Activated T-cell treated with anti-CD3 and anti-CD28 coated beads, Interleukin-2, amount 50 U/mL, for 1 hour (primary cell): Measurements from ENCODE around the gene TTLL10.
"Not testable (repeated sequence)": the region's sequence is repeated elsewhere in the genome, so short reads cannot be mapped to it uniquely, and the experiment has no call there.

ENCODE experiments used
- DNase-seq: peaks from one replicate; pipeline ENCODE4 v3.0.0-alpha.2; 2020

The TTLL10 gene

GRCh38 chr1:1141911-1142250 lies 31.8 kb upstream of the TTLL10 start:
- DNase-seq: no peak

GRCh38 chr1:1142352-1142751 lies 31.3 kb upstream of the TTLL10 start:
- not testable (repeated sequence) for DNase-seq

GRCh38 chr1:1142844-1143243 lies 30.8 kb upstream of the TTLL10 start:
- DNase-seq: no peak

DNA sequence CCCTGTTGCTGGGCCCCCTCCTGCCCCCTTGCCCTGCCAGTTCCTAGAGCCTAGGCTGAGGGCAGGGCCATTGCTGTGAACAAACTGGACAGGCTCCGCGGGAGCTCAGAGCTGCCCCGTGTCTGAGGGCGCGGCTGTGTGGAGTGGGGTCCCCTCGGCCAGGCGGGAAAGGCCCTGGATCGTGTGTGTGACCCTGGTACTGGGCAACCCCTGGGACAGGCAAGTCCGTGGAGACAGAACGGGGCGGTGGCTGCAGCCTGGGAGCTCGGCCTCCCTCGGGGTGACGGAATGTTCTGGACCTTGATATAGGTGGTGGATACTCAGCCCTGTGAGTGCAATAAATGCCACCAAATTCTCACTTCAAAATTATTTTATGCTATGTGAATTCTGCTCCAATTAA lies 30.0 kb upstream of the TTLL10 start:
- no peak for DNase-seq

DNA sequence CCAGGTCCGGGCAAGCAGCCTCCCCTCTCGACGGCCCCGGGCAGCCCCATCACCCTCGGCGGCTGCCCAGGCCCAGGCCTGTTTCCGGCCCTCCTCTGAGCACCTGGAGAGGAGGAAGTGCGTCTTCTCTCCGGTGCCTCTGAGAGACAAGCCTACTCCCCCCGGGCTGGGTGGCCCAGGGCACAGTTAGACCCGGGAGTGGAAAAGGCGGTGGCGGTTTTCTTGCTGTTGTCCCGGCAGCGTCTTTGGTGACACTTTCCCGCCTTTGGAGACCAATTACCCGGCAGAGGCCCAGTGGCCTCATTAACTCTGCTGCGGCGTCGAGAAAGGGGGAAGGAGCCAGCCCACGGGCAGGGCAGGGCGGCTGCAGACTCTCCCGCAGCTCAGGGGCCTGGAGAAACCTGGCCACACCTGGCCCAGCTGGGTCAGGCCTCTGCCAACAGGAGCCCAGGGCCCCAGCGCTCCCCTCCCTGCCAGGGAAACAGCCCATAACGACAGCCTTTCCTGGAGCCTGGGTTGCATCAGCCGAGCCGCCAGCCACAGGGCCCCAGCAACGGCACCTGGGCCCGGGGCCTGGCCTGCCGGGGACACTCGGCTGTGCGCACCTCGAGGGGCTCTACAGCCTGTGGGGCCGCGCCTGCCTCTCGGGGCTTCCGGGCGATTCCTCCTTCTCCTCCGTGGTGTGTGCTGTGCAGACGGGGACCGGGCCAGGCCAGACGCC lies 29.4 kb upstream of the TTLL10 start:
- peak; percentile 70 for DNase-seq

DNA sequence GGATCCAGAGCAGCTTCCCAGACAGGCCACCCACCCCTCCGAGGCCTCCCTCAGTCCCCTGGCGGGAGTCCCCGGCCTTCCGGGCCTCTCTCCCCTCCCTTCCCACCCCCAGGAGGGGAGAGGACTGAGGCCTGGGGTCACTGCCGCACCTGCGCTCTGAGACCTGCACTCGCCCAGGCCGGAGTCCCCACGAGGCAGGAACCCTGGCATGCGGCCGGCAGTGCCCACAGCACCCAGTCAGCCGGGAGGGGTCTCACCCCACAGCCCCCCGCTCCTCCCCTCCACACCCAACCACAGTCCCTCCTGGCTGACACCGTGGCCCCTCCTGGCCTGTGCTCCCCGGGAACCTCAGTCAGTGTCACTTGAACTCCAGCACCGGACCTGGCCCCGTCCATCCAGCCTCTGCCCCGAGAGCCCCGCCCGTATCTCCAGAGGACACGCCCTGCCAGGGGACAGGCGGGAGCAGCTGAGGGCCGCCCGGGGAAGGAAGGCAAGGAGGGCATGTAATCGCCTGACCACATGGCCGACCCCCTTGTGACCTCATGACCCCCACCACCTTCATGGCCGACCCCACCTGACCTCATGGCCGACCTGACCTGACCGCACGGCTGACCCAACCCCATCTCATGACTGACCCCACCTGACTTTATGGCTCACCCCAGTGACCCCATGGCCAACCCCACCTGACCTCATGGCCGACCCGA lies 28.7 kb upstream of the TTLL10 start:
- no peak for DNase-seq

DNA sequence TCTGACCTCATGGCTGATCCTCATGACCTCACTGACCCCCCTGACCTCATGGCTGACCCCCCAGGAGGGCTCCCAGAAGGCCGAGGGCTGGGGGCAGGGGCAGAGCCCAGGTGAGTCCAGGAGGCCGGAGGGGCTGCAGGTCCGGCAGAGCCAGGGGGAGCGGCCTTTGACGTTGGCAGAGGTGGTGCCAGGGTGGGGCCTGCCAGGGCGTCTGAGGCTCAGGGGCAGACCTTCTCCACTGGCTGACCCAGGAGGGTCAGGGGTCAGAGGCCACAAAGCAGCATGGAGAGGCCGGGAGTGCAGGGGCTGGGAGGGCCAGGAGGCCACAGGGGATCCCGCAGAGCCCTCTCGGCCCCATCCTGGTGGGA lies 28.1 kb upstream of the TTLL10 start:
- no peak for DNase-seq

GRCh38 chr1:1146026-1146425 lies 27.7 kb upstream of the TTLL10 start:
- DNase-seq: no peak

GRCh38 chr1:1146596-1146995 lies 27.1 kb upstream of the TTLL10 start:
- no peak for DNase-seq

GRCh38 chr1:1148061-1148460 lies 25.6 kb upstream of the TTLL10 start:
- no peak for DNase-seq

GRCh38 chr1:1148569-1148968 lies 25.1 kb upstream of the TTLL10 start:
- DNase-seq: no peak

- no peak for DNase-seq
Measured at GRCh38 chr1:1149416-1149815, 24.3 kb upstream of the TTLL10 start.

- DNase-seq: no peak
Measured at GRCh38 chr1:1150100-1150499, 23.6 kb upstream of the TTLL10 start.

GRCh38 chr1:1151306-1151705 lies 22.4 kb upstream of the TTLL10 start:
- DNase-seq: no peak

- not testable (repeated sequence) for DNase-seq
Measured at GRCh38 chr1:1152431-1152830, 21.2 kb upstream of the TTLL10 start.

DNA sequence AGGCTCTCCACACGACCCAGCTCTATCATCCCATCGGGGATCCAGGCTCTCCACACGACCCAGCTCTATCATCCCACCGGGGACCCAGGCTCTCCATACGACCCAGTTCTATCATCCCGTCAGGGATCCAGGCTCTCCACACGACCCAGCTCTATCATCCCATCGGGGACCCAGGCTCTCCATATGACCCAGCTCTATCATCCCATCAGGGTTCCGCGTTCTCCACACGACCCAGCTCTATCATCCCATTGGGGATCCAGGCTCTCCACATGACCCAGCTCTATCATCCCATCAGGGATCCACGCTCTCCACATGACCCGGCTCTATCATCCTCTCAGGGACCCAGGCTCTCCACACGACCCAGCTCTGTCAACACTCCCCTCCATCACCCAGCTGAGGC lies 20.5 kb upstream of the TTLL10 start:
- DNase-seq: not testable (repeated sequence)

DNA sequence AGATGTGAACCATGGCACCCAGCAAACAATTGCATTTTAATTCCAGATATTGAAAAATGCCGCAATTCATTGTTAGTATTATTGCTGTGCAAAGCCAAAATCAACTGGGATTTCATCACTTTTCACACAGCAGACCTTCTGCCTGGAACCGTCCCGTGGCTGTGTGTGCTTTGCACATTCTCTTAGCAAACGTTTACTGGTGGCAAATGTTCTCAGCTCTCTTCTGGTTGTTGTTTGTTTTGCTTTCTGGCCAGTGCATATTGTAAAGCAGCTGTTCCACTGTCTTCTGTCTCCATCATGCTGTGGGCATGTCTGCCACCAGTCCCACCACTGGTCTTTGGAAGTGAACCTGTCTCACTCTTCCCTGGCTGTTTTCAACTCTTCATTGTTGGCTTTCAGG lies 19.8 kb upstream of the TTLL10 start:
- DNase-seq: no peak

- no peak for DNase-seq
Measured at GRCh38 chr1:1155258-1155657, 18.4 kb upstream of the TTLL10 start.

GRCh38 chr1:1156140-1157032 lies 17.3 kb upstream of the TTLL10 start:
- no peak for DNase-seq

- DNase-seq: no peak
Measured at GRCh38 chr1:1157033-1157365, 16.7 kb upstream of the TTLL10 start.

DNA sequence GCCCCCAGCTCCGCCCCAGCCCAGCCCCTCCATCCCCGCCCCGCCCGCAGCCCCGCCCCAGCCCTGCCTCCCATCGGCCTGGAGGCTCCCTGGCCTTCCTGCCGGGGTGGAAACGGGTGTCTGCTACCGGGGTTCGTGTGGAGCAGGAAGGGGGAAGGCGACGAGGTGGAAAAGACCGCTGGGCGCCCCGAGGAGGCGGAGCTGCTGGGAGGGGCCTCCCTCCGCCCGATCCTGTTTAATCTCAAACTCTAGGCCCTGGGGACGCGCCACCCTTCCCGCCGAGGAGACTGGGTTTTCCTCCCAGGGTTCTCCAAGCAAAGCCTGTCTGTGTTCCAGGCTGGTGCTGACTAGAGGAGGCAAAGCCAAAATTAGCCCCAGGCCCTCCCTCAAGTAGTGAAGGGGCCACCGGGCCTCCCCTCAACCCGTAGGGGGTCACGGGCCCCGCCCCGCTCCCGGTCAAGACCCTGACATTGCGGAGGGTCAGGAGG lies 16.2 kb upstream of the TTLL10 start:
- DNase-seq: peak; percentile 75

- DNase-seq: peak; percentile 66
Measured at GRCh38 chr1:1157914-1158710, 15.6 kb upstream of the TTLL10 start.
